PC-9 (cell line): ENCODE data around the gene FCHO1. TPM values are rescaled to one million over a fixed set of nuclear protein-coding genes. Genes with fewer than 3 reads are reported as not detected.
"Not testable (repeated sequence)": the region's sequence is repeated elsewhere in the genome, so short reads cannot be mapped to it uniquely, and the experiment has no call there.

Source experiments
- BruUV-seq: library from RNA; stranded (reverse); fragments of 400-500 nt; replicated peaks from 2 replicates; lab custom pipeline; 2021; lab: Mats Ljungman, UMichigan
- CTCF ChIA-PET: fragments of 300-600 bp; sonication (Branson Sonifier 250); formaldehyde crosslinking; loops from one replicate; lab custom pipeline; 2022; ENCODE audit warnings: antibody characterized with exemption; lab: Charles Lee
- POLR2A ChIA-PET: fragments of 300-600 bp; sonication (Branson Sonifier 250); formaldehyde crosslinking; loops from one replicate; lab custom pipeline; 2022; ENCODE audit warnings: antibody characterized with exemption; ENCODE audit not compliant: unreplicated experiment; lab: Charles Lee
- DNase-seq, 2 experiments: peaks; one replicate each; pipeline versions ENCODE4 v3.0.0 to v3.0.0-alpha.2; 2015 to 2022; ENCODE audit warnings: mixed read lengths in 1 of 2
- H2AFZ ChIP-seq: fragments of 200-600 bp; sonication (generic); 2 replicates; pipeline ENCODE4 v1.8.1; 2017; ENCODE audit warnings: antibody characterized with exemption
- H3F3A ChIP-seq: fragments of 200-600 bp; sonication (generic); 2 replicates; pipeline ENCODE4 v1.8.1; 2017; ENCODE audit warnings: antibody characterized with exemption, mild to moderate bottlenecking, low read depth; ENCODE audit not compliant: insufficient read depth
- H3K27ac ChIP-seq: fragments of 200-600 bp; sonication (generic); 2 replicates; pipeline ENCODE4 v1.6.1; 2016; ENCODE audit warnings: mixed run types
- H3K27me3 ChIP-seq: fragments of 200-600 bp; sonication (generic); 2 replicates; pipeline ENCODE4 v1.6.1; 2016; ENCODE audit warnings: low read depth, mixed run types; ENCODE audit not compliant: insufficient read depth
- H3K36me3 ChIP-seq: fragments of 200-600 bp; sonication (generic); 2 replicates; pipeline ENCODE4 v1.6.1; 2016; ENCODE audit warnings: low read depth, mixed run types
- H3K4me1 ChIP-seq: fragments of 200-600 bp; sonication (generic); replicated peaks from 2 replicates; pipeline ENCODE4 v1.6.1; 2016; ENCODE audit warnings: mixed run types; ENCODE audit not compliant: insufficient read depth
- H3K4me2 ChIP-seq: fragments of 200-600 bp; sonication (generic); 2 replicates; pipeline ENCODE4 v1.6.1; 2017; ENCODE audit warnings: mixed run types
- H3K4me3 ChIP-seq: fragments of 200-600 bp; sonication (generic); 2 replicates; pipeline ENCODE4 v1.6.1; 2016; ENCODE audit warnings: mixed run types
- H3K79me2 ChIP-seq: fragments of 200-600 bp; sonication (generic); 2 replicates; pipeline ENCODE4 v1.6.1; 2017; ENCODE audit warnings: low read depth, mixed run types
- H3K9me2 ChIP-seq: fragments of 200-600 bp; sonication (generic); 2 replicates; pipeline ENCODE4 v1.8.1; 2017; ENCODE audit warnings: mild to moderate bottlenecking; ENCODE audit not compliant: insufficient read depth
- H3K9me3 ChIP-seq: fragments of 200-600 bp; sonication (generic); 2 replicates; pipeline ENCODE4 v1.8.1; 2016; ENCODE audit warnings: low read depth; ENCODE audit not compliant: insufficient read depth
- H4K20me1 ChIP-seq: fragments of 200-600 bp; sonication (generic); 2 replicates; pipeline ENCODE4 v1.8.1; 2017; ENCODE audit not compliant: insufficient read depth
- CTCF ChIP-seq: fragments of 200-600 bp; sonication (generic); conservative IDR thresholded peaks from 2 replicates; pipeline ENCODE4 v1.6.1; 2017; ENCODE audit warnings: mixed run types, antibody characterized with exemption, mild to moderate bottlenecking, moderate library complexity
- EZH2 ChIP-seq: fragments of 200-600 bp; sonication (generic); IDR thresholded peaks from 2 replicates; pipeline ENCODE4 v1.8.0; 2017; ENCODE audit warnings: antibody characterized with exemption, low read depth
- intact Hi-C: fragments of 100-400 bp; cut with micrococcal nuclease; formaldehyde crosslinking; loops from one replicate; pipeline ENCODE4 v1.10.0; 2022; ENCODE audit not compliant: unreplicated experiment
- total RNA-seq: library from RNA; stranded (reverse); gene quantifications from 2 replicates; pipeline ENCODE4 v1.2.3, GENCODE V29; 2021

The FCHO1 gene
- total RNA-seq, 1 experiment from 2014 or later, result 34.8 TPM

GRCh38 chr19:17775991-17776803 is 24.9 kb downstream of the FCHO1 start:
- H3K4me1 ChIP-seq, result peaks cover 18% of the 10 kb centered on the region
- no TSS peak for BruUV-seq
- peaks cover 18% of the 10 kb centered on the region for H3F3A ChIP-seq
- H3K27ac ChIP-seq, result no peak overlapping the region
- peak in 1 of 2 experiments; percentile 55 for DNase-seq
- H3K4me2 ChIP-seq, result peak overlapping the region; percentile 46
- no peaks in the 10 kb centered on the region for H3K27me3 ChIP-seq
- ChIA-PET POLR2A (no interaction called here), CTCF (interaction anchor here (0.9 to 1.7 kb wide), 2 partner anchors 10 to 265 kb away, joined by 3 read pairs; no protein-coding TSS in a partner anchor)
- no peaks in the 10 kb centered on the region for H3K9me2 ChIP-seq
- peaks cover 8% of the 10 kb centered on the region; the same call in 1 of the 2 replicates for H3K79me2 ChIP-seq
- intact Hi-C loops, result loop anchor here (5.0 kb wide), 1 partner anchor 309 kb away; no protein-coding TSS in a partner anchor
- TF ChIP-seq EZH2, result no peak
- no peak for TF ChIP-seq CTCF
- no peak overlapping the region for H2AFZ ChIP-seq
- no peaks in the 10 kb centered on the region for H3K36me3 ChIP-seq
- H3K9me3 ChIP-seq, result no peaks in the 10 kb centered on the region
- no peak overlapping the region for H3K4me3 ChIP-seq
- no peaks in the 10 kb centered on the region for H4K20me1 ChIP-seq

- Histone ChIP-seq H3K4me2 (peak overlapping the region; percentile 80; the same call in 1 of the 2 replicates), H3F3A (peaks cover 18% of the 10 kb centered on the region), H3K4me1 (peaks cover 18% of the 10 kb centered on the region)
- H3K9me2 ChIP-seq, H4K20me1 ChIP-seq, DNase-seq, H3K4me3 ChIP-seq, BruUV-seq, H3K36me3 ChIP-seq, H2AFZ ChIP-seq, H3K9me3 ChIP-seq, POLR2A ChIA-PET, H3K27me3 ChIP-seq, H3K27ac ChIP-seq, H3K79me2 ChIP-seq: not testable (repeated sequence)
- intact Hi-C loops, result loop anchor here (1.0 to 5.0 kb wide), 3 partner anchors 19 to 311 kb away; no protein-coding TSS in a partner anchor
- CTCF ChIA-PET, result interaction anchor here (0.6 to 0.7 kb wide), 2 partner anchors 26 to 219 kb away, joined by 4 to 7 read pairs; no protein-coding TSS in a partner anchor
These were observed 26.6 kb downstream of the FCHO1 start for GRCh38 chr19:17777840-17778239.

GRCh38 chr19:17778251-17778967 is 27.1 kb downstream of the FCHO1 start:
- peaks cover 18% of the 10 kb centered on the region for H3F3A ChIP-seq
- intact Hi-C loops, result loop anchor here (1.0 to 5.0 kb wide), 3 partner anchors 18 to 311 kb away; no protein-coding TSS in a partner anchor
- BruUV-seq, result no TSS peak
- DNase-seq, result peak; percentile 82 to 91
- peak overlapping the region; percentile 80 for H3K4me2 ChIP-seq
- H3K4me3 ChIP-seq, result peak overlapping the region; percentile 72
- H3K9me3 ChIP-seq, result no peaks in the 10 kb centered on the region
- H3K36me3 ChIP-seq, result 0 out of 2 replicates have a peak, but pooled peaks cover 3% of the 10 kb centered on the region
- H3K79me2 ChIP-seq, result peaks cover 8% of the 10 kb centered on the region; the same call in 1 of the 2 replicates
- CTCF ChIA-PET, result no interaction called here
- no peaks in the 10 kb centered on the region for H4K20me1 ChIP-seq
- no peaks in the 10 kb centered on the region for H3K27me3 ChIP-seq
- POLR2A ChIA-PET, result interaction anchor here (0.6 kb wide), 1 partner anchor 469 kb away, joined by 3 read pairs; no protein-coding TSS in a partner anchor
- H2AFZ ChIP-seq, result peak overlapping the region; percentile 75
- no peaks in the 10 kb centered on the region for H3K9me2 ChIP-seq
- peak overlapping the region; percentile 43 for H3K27ac ChIP-seq
- TF ChIP-seq CTCF (no peak), EZH2 (no peak)
- peaks cover 18% of the 10 kb centered on the region for H3K4me1 ChIP-seq
